Measurements from ENCODE around the gene CHADL.

DNA sequence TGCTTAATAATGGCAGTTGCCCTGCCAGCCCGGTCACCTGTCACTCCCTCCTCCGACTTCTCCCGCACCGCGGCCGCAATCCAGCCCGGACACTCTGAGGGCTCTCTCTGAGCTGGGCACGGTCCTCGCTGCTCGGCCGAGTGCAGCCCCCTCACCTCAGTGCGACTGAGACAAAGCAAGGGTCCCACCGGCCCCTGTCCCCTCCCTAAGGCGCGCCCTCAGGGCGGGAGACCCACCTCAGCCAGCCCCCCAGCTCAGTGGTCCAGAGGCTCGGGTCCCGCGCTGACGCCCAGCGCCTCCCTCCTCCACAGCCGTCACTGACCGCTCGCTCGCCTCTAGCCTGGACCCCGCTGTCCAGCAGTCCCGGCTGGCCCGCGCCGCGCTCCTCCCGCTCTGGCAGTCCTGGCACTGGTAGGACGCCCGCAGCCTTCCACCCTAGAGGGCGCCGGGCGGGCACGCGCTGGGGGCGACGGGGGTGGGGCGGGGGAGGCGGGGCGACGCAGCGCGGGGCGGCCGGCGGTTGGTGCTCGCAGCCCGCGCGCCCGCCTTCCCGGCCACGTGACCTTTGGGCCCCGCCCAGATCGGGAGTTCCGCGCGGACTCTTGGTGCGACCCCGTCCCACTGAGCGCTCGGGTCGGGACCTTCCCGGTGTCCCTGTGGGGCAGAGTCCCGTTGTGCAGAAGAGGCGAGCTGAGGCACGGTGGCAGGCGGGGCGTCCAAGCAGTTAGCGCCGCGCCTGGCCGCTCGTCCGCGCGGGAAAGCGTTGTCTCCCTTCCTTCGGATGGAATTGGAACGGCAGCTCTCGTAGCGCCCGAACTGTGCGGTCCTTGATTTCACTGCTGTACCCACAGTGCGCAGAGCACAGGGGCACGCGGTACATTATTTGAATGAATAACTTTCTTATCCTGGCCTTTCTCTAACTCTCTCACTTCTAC is 43.4 kb downstream of the CHADL start:
- TF ChIP-seq CTCF (IDR thresholded peaks at IDR 0.05) (no peak; the same call in 1 of the 2 replicates), SIN3A (IDR thresholded peaks at IDR 0.05; ENCODE audit: borderline replicate concordance, insufficient read depth, low read depth, low read length) (no peak), POLR2AphosphoS5 (IDR thresholded peaks at IDR 0.05; ENCODE audit: low read depth, low read length) (no peak)
- TF ChIP-seq, protein P1, sequence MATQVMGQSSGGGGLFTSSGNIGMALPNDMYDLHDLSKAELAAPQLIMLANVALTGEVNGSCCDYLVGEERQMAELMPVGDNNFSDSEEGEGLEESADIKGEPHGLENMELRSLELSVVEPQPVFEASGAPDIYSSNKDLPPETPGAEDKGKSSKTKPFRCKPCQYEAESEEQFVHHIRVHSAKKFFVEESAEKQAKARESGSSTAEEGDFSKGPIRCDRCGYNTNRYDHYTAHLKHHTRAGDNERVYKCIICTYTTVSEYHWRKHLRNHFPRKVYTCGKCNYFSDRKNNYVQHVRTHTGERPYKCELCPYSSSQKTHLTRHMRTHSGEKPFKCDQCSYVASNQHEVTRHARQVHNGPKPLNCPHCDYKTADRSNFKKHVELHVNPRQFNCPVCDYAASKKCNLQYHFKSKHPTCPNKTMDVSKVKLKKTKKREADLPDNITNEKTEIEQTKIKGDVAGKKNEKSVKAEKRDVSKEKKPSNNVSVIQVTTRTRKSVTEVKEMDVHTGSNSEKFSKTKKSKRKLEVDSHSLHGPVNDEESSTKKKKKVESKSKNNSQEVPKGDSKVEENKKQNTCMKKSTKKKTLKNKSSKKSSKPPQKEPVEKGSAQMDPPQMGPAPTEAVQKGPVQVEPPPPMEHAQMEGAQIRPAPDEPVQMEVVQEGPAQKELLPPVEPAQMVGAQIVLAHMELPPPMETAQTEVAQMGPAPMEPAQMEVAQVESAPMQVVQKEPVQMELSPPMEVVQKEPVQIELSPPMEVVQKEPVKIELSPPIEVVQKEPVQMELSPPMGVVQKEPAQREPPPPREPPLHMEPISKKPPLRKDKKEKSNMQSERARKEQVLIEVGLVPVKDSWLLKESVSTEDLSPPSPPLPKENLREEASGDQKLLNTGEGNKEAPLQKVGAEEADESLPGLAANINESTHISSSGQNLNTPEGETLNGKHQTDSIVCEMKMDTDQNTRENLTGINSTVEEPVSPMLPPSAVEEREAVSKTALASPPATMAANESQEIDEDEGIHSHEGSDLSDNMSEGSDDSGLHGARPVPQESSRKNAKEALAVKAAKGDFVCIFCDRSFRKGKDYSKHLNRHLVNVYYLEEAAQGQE (IDR thresholded peaks at IDR 0.05; ENCODE audit: insufficient read depth in 1 of 2, low read depth in 2 of 2, low read length in 1 of 2) = 0 out of 4 replicates have a peak, but pooled peaks of 1 of the 2 experiments have one; percentile 36
